ENCODE results near the gene AQP6.

Gene AQP6

GRCh38 chr12:49972129-49972528, 618 bp upstream of the AQP6 start:
- Histone ChIP-seq H3K36me3 (ENCODE audit: control insufficient read depth, insufficient read depth, low read length) (no peaks in the 10 kb centered on the region), H3K4me3 (ENCODE audit: low read length) (no peak overlapping the region), H3K4me1 (ENCODE audit: control insufficient read depth, insufficient read depth, low read length) (peaks cover 10% of the 10 kb centered on the region), H3K27ac (ENCODE audit: low read depth, low read length) (no peak overlapping the region), H3K9ac (ENCODE audit: low read length) (no peak overlapping the region), H3K27me3 (ENCODE audit: control insufficient read depth, insufficient read depth, low read length) (peaks cover 3% of the 10 kb centered on the region)

- H3K4me3 ChIP-seq (ENCODE audit: low read length) = no peak overlapping the region
- peaks cover 3% of the 10 kb centered on the region for H3K27me3 ChIP-seq (ENCODE audit: control insufficient read depth, insufficient read depth, low read length)
- no peak overlapping the region for H3K9ac ChIP-seq (ENCODE audit: low read length)
- H3K36me3 ChIP-seq (ENCODE audit: control insufficient read depth, insufficient read depth, low read length) = no peaks in the 10 kb centered on the region
- no peak overlapping the region for H3K27ac ChIP-seq (ENCODE audit: low read depth, low read length)
- peaks cover 10% of the 10 kb centered on the region for H3K4me1 ChIP-seq (ENCODE audit: control insufficient read depth, insufficient read depth, low read length)
Observed at GRCh38 chr12:49973361-49973830, 649 bp downstream of the AQP6 start.

DNA sequence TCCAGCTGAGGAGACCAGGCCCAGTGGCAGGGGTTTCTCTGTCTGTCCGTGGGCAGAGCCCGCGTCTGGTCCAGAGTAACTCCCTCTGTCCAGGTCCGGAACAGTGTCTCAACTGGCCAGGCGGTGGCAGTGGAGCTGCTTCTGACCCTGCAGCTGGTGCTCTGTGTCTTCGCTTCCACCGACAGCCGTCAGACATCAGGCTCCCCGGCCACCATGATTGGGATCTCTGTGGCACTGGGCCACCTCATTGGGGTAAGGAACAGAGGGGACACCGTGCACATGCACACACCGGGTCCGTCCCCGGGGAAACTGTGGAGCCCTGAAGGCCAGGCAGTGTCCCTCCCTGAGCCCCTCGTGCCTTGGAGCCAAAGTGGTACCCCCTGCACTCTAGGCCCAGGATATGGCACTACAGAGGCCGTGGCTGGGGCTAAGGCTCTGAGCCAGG, 1.5 kb downstream of the AQP6 start:
- Histone ChIP-seq H3K36me3 (ENCODE audit: control insufficient read depth, insufficient read depth, low read length) (no peaks in the 10 kb centered on the region), H3K9ac (ENCODE audit: low read length) (no peak overlapping the region), H3K27ac (ENCODE audit: low read depth, low read length) (peak overlapping the region; percentile 35), H3K27me3 (ENCODE audit: control insufficient read depth, insufficient read depth, low read length) (peaks cover 3% of the 10 kb centered on the region), H3K4me1 (ENCODE audit: control insufficient read depth, insufficient read depth, low read length) (peaks cover 10% of the 10 kb centered on the region), H3K4me3 (ENCODE audit: low read length) (no peak overlapping the region)

- H3K4me1 ChIP-seq (ENCODE audit: control insufficient read depth, insufficient read depth, low read length) = peaks cover 10% of the 10 kb centered on the region
- H3K27me3 ChIP-seq (ENCODE audit: control insufficient read depth, insufficient read depth, low read length) = peaks cover 3% of the 10 kb centered on the region
- peak overlapping the region; percentile 35 for H3K27ac ChIP-seq (ENCODE audit: low read depth, low read length)
- H3K36me3 ChIP-seq (ENCODE audit: control insufficient read depth, insufficient read depth, low read length) = no peaks in the 10 kb centered on the region
- H3K4me3 ChIP-seq (ENCODE audit: low read length) = no peak overlapping the region
- H3K9ac ChIP-seq (ENCODE audit: low read length) = no peak overlapping the region
Observed at GRCh38 chr12:49974677-49975317, 2.0 kb downstream of the AQP6 start.

DNA sequence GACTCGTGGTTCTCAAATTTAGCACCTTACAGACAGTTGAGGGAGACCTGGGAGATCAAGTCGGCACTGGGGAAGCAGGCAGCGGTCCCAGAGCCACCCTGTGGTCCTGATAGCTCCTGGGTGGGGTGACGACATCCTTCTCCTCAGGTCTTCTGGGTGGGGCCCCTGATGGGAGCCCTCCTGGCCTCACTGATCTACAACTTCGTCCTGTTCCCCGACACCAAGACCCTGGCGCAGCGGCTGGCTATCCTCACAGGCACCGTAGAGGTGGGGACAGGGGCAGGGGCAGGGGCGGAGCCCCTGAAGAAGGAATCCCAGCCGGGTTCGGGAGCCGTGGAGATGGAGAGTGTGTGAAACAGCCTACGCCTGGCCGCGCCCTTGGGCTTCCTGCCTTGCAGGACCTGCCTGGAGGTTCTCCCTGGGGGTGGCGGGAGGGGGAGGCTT, 2.6 kb downstream of the AQP6 start:
- Histone ChIP-seq H3K27me3 (ENCODE audit: control insufficient read depth, insufficient read depth, low read length) (peaks cover 3% of the 10 kb centered on the region), H3K27ac (ENCODE audit: low read depth, low read length) (peak overlapping the region; percentile 35), H3K4me1 (ENCODE audit: control insufficient read depth, insufficient read depth, low read length) (peaks cover 10% of the 10 kb centered on the region)

DNA sequence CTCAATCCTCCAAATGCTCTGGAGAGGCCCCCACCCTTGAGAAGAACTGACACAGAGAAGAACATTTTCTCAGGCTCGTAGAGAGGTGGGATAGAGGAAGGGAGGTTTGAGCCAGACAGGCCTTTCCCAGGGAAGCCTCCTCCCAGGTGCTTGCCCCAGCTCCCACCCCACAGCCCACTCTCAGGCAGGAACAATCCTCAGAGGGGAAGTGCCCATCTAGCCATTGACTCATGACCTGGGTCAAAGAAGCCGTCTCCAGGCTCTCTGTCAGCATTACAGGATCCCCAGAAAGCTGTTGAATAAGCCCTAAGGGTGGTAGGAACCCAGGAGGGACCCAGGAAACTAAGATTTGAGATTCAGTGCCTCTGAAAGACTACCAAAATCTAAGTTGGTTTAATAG, 3.8 kb downstream of the AQP6 start:
- H3K4me1 ChIP-seq (ENCODE audit: control insufficient read depth, insufficient read depth, low read length) = peaks cover 10% of the 10 kb centered on the region
- H3K27ac ChIP-seq (ENCODE audit: low read depth, low read length) = no peak overlapping the region
- no peaks in the 10 kb centered on the region for H3K36me3 ChIP-seq (ENCODE audit: control insufficient read depth, insufficient read depth, low read length)
- no peak overlapping the region for H3K4me3 ChIP-seq (ENCODE audit: low read length)
- no peak overlapping the region for H3K9ac ChIP-seq (ENCODE audit: low read length)
- H3K27me3 ChIP-seq (ENCODE audit: control insufficient read depth, insufficient read depth, low read length) = no peaks in the 10 kb centered on the region

More for the DNA sequence above, 2.6 kb downstream of the AQP6 start:
- Histone ChIP-seq H3K36me3 (ENCODE audit: control insufficient read depth, insufficient read depth, low read length) (no peaks in the 10 kb centered on the region), H3K9ac (ENCODE audit: low read length) (no peak overlapping the region), H3K4me3 (ENCODE audit: low read length) (no peak overlapping the region)

DNA sequence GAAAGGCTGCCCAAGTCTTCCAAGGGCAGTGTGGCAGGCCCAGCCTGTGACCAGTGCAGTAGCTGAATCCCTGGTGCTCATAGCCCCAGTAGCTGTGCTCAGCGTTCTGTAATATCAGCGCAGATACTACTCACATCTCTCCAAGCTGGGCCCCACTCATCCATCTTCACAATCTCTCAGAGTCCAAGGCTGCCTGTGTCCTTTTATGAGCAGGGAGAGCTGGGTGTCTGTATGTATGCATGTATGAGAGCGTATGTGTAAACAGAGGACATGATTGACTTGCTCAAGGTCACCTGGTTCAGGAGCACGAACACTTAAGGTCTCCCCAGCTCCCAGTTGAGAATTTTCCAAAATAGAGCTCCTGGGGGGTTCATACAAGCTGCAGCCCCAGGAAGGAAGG, 5.4 kb downstream of the AQP6 start:
- Histone ChIP-seq H3K4me1 (ENCODE audit: control insufficient read depth, insufficient read depth, low read length) (peaks cover 10% of the 10 kb centered on the region), H3K27ac (ENCODE audit: low read depth, low read length) (no peak overlapping the region), H3K4me3 (ENCODE audit: low read length) (no peak overlapping the region), H3K9ac (ENCODE audit: low read length) (no peak overlapping the region), H3K27me3 (ENCODE audit: control insufficient read depth, insufficient read depth, low read length) (no peaks in the 10 kb centered on the region), H3K36me3 (ENCODE audit: control insufficient read depth, insufficient read depth, low read length) (no peaks in the 10 kb centered on the region)

- Histone ChIP-seq H3K27ac (ENCODE audit: low read depth, low read length) (no peak overlapping the region), H3K27me3 (ENCODE audit: control insufficient read depth, insufficient read depth, low read length) (no peaks in the 10 kb centered on the region), H3K9ac (ENCODE audit: low read length) (no peak overlapping the region), H3K4me3 (ENCODE audit: low read length) (no peak overlapping the region), H3K36me3 (ENCODE audit: control insufficient read depth, insufficient read depth, low read length) (no peaks in the 10 kb centered on the region), H3K4me1 (ENCODE audit: control insufficient read depth, insufficient read depth, low read length) (peaks cover 16% of the 10 kb centered on the region)
Observed at GRCh38 chr12:49979016-49979586, 6.4 kb downstream of the AQP6 start.

- H3K36me3 ChIP-seq (ENCODE audit: control insufficient read depth, insufficient read depth, low read length) = no peaks in the 10 kb centered on the region
- peaks cover 16% of the 10 kb centered on the region for H3K4me1 ChIP-seq (ENCODE audit: control insufficient read depth, insufficient read depth, low read length)
- no peak overlapping the region for H3K9ac ChIP-seq (ENCODE audit: low read length)
- no peak overlapping the region for H3K4me3 ChIP-seq (ENCODE audit: low read length)
- no peak overlapping the region for H3K27ac ChIP-seq (ENCODE audit: low read depth, low read length)
- H3K27me3 ChIP-seq (ENCODE audit: control insufficient read depth, insufficient read depth, low read length) = no peaks in the 10 kb centered on the region
Observed at GRCh38 chr12:49979791-49980190, 7.0 kb downstream of the AQP6 start.

DNA sequence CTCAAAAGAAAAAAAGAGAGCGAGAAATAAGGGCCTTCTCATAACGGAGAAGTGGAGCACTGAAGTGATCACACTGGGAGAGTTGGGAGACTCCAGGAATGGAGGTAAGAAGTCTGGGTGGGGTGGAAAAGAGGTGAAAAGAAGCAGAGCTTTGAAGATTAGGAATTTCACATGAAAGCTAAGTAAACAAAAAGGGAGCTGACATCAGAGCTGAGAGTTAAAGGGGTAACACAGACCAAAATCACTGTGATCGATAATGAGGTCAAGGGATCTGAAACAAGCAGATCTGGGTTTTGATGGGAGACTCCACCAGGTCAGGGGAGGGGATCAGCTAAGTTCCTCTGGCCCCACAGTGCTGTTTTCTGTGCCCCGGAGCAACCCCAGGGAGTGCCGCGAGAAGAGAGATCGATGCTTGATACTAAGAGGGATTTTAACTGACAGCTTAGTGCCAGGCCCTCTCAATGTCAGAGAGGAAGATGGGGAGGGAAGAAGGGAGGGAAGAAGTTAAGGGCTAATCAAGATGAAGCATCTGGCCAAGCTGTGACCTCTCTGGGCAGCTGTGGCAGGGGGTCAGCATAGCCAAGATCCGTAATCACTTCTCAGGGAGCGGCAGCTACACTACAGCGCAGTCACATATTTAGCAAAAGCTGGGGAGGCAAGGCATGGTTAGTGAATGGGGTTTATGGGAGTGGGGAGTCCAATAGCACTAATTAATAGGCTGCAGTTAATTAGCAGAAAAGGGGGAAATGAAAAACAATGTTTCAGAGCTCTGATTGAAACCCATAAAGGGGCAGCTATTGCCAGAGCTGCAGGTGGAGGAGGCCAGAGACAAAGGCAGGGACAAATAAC, 8.0 kb downstream of the AQP6 start:
- Histone ChIP-seq H3K27me3 (ENCODE audit: control insufficient read depth, insufficient read depth, low read length) (no peaks in the 10 kb centered on the region), H3K9ac (ENCODE audit: low read length) (no peak overlapping the region), H3K4me3 (ENCODE audit: low read length) (no peak overlapping the region), H3K27ac (ENCODE audit: low read depth, low read length) (no peak overlapping the region), H3K36me3 (ENCODE audit: control insufficient read depth, insufficient read depth, low read length) (no peaks in the 10 kb centered on the region), H3K4me1 (ENCODE audit: control insufficient read depth, insufficient read depth, low read length) (peaks cover 13% of the 10 kb centered on the region)

DNA sequence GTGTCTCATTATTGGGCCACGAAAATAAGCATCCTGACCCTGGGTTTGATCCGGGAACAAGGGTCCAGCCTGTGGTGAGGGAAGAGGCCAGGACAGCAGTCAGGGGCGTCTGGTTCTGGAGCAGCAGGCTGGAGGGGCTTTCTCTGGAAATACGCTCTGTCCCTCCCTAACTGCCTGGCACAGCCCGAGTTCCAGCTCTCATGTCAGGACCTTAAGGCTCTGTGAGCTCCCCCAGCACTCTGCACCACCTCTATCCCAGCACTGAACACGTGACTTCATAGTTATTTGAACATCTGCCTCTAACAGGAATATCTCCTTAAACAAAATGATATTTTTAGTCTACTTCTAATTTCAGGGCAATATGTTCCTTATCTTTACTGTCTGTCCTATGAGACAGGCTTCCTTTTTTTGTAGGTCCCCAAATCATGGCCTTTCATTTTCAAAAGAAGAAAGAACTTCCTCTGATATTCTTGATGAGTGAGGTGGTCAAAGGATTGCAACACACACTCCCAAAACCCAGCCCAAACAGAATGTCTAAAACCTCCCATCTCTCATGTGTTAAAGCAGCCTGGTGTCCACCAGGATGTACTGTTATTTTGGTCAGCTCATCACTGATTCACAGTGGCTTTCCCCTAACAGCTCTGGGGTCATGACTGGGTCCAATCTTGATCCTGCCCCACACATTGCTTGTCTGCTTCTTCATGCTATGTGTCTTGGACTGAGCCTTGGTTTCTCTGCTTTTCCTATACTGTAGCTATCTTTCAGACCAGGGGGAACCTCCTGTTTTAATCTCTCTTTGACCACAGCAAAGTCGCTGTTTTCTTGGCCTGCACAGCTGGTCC, 9.7 kb downstream of the AQP6 start:
- no peak overlapping the region for H3K4me3 ChIP-seq (ENCODE audit: low read length)
- H3K9ac ChIP-seq (ENCODE audit: low read length) = no peak overlapping the region
- peaks cover 16% of the 10 kb centered on the region for H3K4me1 ChIP-seq (ENCODE audit: control insufficient read depth, insufficient read depth, low read length)
- H3K27me3 ChIP-seq (ENCODE audit: control insufficient read depth, insufficient read depth, low read length) = no peaks in the 10 kb centered on the region
- no peaks in the 10 kb centered on the region for H3K36me3 ChIP-seq (ENCODE audit: control insufficient read depth, insufficient read depth, low read length)
- H3K27ac ChIP-seq (ENCODE audit: low read depth, low read length) = peak overlapping the region; percentile 35

DNA sequence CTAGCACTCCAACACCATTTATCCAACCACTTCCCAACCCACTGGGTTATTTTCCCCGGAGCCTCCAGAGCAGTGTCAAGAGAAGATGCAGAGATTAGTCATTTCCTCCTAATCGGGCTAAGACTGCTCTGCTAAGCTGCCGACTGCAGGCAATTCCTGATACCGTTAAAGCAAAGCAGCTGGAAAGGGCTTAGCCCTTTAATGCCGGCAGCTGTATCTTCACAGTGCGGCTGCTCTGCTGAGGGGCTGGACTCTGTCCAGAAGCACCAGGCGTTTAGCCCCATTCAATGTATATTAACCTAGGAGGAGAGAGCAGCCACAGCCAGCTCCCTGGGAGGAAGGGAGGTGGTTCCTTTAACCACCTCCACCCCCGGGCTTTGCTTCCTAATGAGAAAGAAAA, 11.1 kb downstream of the AQP6 start:
- Histone ChIP-seq H3K4me3 (ENCODE audit: low read length) (peak overlapping the region; percentile 0), H3K4me1 (ENCODE audit: control insufficient read depth, insufficient read depth, low read length) (peaks cover 25% of the 10 kb centered on the region), H3K27ac (ENCODE audit: low read depth, low read length) (peak overlapping the region; percentile 25), H3K27me3 (ENCODE audit: control insufficient read depth, insufficient read depth, low read length) (no peaks in the 10 kb centered on the region), H3K36me3 (ENCODE audit: control insufficient read depth, insufficient read depth, low read length) (no peaks in the 10 kb centered on the region), H3K9ac (ENCODE audit: low read length) (no peak overlapping the region)
